KG1 (cell line): ENCODE results near the gene RPL38.
A peak's percentile ranks its signal among the peaks of the same experiment; 100 is the strongest.

Source experiments
- DNase-seq: peaks from one replicate; lab custom pipeline; 2025; lab: John Stamatoyannopoulos, UW

Gene RPL38

DNA sequence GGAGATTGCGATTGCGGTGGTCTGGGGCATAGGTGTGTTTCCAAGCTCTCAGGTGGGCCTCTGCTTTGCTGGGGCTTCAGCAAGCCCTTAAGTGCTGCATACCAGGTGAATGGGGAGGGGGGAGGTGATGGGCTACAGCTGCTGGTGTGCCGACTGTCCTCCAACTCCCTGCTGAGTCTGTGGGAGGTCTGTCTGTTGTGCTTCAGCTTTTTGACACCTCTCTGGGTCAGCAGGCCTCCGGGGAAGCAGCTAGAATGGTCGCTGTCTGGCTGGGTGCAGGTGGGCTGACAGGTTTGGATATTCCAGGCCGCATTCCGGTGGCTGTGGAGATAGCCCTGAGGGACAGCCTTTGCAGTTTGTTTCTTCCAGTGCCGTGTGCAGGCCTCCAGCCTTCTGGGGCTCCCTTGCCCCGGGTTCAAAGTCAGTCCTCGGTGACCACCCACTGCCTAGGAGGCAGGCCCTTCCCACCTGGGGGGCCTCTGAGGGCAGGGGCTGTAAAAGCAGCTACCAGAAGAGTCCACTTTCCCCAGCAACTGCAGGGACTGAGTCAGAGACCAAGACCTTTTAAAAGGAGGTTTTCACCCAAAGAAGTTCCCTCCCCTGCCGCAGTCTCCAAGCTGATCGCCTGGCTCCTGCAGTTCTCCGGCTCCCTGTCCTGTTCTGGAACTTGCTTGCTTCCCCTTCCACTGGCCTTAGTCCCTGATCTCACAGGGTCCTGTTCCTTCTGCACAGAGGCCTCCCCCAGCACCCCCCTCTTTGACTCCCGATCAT, 7.8 kb downstream of the RPL38 start:
- DNase-seq, result no peak

DNA sequence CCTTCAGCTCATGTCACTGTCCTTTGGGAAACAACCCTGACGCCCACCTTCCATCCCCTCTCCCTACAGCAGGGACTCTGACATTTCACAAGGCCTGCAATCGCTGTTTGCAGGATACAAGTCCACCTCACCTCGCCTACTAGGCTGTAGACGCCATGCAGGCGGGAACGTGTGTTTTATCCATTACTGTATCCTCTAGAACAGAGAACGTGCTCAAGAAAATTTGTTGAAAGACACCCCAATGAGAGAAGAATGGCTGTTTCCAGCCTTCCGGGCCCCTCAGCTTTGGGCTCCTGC, 8.4 kb downstream of the RPL38 start:
- DNase-seq, result no peak

DNA sequence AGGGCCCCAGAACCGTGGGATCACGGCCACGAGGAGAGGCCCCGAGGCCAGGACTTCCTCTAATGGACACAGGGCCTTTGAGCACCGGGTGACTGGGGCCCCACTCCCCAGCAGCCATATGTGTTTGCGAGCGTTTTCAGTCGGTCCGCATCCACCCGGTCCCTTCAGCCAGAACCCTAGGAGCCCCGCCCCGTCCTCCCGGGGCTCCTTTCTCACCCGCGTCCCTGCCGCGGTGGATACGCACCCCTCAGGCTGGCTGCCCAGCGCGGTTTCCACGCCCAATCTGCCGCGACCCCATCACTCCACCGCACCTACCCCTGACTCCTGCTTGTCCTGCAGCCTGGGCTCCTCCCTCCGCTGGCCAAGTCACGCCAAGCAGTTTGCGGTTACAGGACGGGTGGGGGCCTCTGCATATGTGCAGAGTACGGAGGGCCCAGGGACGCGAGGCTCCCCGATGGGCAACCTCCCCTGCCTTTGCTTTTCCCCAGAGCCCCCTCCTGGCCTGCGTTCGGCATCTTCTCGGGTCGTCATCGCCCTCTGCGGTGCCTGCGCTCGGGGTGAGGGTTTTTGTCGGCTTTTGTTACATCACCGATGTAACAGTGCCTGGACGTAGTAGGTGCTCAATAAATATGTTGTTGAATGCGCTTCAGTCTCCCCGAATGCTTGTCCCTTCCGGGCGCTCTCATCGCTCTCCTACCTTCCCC, 8.9 kb downstream of the RPL38 start:
- DNase-seq, result no peak

GRCh38 chr17:74212913-74213791, 9.7 kb downstream of the RPL38 start, which contains the start of gene TTYH2:
TTYH2 (plus strand) TSS chr17:74213571; CDS start chr17:74213588, 17 bp downstream.
- peak; percentile 55 for DNase-seq

GRCh38 chr17:74213861-74214391, 10.4 kb downstream of the RPL38 start:
- DNase-seq, result peak; percentile 11

GRCh38 chr17:74214484-74215341, 11.2 kb downstream of the RPL38 start:
- no peak for DNase-seq

DNA sequence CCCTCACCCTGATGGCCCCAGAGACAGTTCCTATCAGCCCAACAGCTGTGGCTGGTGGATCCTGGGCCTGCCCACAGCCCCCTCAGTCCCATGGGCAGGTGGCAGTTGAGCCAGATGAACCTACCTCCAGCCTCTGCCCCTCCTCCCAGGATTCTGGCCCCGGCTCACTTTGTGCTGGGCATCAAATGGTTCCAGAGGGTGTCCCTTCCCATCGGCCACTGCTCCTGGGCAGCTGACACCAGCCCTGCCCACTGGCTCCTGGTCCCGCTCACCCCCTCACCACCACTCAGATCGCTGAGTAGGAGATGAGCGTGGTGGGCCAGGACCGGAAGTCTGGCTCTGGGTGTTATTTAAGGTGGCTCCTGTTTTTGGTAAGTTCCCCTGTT, 11.9 kb downstream of the RPL38 start:
- DNase-seq, result no peak

DNA sequence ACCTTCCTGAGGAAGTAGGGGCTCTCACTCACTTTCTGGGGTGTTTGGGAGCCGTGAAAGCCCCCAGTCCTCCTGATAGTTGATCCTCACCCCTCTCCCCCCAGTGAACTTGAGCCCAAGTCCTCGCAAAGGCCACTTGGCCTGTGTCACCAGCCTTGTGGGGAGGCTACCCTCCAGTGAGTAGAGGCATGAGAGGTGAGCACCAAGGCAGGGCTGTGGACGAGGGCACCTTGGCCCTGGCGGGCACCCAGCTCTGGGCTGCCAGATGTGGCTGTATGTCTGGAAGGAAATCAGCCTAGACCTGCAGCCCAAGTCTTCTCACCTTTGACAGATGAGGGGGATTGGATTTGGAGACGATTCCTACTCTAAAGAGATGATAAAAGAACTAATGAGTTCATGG, 13.0 kb downstream of the RPL38 start:
- no peak for DNase-seq

DNA sequence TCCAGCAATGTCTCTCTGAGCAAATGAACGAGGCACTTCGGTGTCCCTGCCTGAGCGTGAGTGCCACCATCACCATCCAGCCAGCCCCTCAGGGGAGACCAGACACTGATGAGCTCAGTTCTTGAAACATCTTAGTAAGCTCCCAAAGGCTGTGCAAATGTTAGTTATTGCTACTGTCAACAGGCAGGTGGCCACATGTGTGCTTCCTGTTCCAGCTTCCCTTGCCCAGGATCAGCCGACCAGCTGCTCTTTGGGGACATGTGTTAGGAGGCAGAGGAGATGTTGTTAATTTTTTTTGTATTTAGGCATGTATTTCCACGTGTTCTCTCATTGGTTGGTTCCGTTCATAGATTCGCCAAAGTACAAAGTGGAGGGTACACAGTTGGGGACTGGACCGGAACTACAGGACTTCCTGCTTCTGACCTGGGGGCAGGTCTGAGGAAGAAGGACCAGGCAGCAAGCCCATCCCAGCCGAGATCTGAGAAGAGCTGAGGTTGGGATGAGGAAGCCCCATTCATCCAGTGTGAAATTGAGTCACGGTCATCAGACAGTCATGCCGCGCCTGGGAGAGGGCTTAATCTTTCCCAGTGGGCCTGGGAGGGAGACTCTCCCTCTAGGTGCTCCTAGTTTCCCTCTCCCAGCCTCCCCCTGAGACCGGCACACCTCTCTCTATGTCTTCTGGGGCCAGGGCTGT, 13.7 kb downstream of the RPL38 start:
- no peak for DNase-seq

GRCh38 chr17:74217888-74218287, 14.4 kb downstream of the RPL38 start:
- DNase-seq, result no peak

DNA sequence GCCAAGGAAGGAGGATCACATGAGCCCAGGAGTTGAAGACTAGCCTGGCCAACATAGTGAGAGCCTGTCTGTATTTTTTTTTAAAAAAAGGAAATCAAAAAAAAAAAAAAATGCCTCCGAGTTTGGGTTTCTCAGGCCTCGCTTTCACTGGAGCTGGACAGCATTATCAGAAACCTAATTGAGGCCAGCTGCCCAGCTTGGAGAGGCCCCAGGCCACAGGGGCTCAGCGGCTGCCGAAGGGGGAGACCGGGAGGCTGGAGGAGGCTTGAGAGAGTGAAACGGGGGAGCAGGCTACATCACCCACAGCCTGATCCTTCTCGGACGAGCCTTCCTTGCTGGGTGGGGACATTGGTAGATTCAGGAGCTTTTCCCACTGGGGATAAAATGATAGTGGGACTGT, 15.0 kb downstream of the RPL38 start:
- no peak for DNase-seq

DNA sequence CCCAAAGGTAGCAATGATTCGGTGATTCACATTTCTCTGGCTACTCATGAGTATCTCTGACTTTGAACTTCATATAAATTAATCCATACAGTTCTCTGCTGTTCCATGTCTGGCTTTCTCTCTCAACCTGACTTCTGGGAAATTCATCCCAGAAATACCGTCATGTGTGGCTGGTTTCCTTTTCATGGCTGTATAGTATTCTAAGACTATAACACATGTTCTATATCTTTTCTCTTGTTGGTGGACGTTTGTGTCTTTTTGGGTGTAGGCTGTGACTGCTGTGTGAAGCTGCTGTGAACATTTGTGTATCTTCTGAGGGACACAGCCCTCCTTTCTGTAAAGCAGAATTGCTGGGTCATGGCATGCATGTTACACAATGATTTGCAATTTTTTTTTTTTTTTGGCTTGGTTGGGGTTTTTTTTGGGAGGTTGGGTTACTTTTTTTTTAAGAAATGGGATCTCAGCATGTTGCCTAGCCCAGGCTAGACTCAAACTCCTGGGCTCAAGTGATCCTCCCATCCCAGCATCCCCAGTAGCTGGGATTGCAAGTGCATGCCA, 16.2 kb downstream of the RPL38 start:
- no peak for DNase-seq

DNA sequence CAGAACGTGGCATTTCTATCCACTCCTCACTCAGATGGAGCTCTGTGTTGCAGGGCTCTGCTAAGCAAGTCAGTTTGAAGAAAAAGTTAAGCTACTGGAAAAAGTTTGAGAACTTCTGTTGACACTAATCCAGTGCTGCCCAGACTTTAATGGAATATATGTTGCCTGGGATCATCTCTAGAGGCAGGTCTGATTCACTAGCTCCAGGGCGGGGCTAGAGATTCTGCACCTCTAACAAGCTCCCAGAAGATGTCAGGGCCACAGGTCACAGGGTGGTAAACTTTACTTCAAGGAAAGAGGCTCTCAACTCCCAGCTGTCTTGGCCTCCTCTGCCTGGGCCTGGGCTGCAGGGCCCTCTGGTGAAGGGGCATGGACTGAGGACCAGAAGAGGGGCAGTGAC, 16.7 kb downstream of the RPL38 start:
- DNase-seq, result no peak

DNA sequence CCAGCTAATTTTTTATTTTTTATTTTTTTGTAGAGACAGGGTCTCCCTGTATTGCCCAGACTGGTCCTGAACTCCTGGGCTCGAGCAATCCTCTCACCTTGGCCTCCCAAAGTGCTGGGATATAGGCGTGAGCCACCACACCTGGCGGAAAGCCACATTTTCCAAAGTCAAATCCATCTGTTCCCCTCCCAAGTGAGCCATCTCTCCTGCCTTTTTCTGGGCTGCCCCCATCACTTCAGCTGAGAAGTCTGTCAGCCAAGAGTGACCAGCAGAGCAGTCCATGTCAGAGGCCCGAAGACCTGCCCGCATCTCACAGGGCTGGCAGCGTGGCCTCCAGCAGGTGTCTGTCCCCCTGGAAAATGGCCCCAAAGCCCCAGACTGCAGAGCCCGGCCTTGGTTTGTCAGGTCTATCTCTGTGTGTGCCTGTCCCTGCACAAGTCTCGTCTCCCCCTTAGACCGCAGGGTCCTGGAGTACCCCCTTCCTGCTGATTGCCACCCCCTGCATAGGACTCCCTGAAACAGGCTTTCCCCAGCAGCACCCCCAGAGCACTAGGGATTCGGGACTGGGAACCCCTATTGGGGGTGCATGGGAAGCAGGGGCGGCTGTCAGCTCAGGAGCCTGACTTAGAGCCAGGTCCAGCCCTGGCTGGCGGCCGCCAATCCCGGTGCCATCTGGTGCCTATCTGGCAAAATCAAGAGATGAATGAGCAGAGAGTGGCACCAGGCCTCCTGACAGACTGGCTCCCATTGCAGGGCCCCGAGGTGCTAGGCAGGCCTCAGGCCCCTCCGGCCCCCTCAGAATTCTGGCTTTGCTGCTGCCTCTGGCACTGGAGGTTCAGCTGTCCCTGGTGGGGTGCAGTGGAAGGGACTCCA, 17.7 kb downstream of the RPL38 start:
- no peak for DNase-seq

GRCh38 chr17:74222399-74222798, 18.9 kb downstream of the RPL38 start:
- no peak for DNase-seq

DNA sequence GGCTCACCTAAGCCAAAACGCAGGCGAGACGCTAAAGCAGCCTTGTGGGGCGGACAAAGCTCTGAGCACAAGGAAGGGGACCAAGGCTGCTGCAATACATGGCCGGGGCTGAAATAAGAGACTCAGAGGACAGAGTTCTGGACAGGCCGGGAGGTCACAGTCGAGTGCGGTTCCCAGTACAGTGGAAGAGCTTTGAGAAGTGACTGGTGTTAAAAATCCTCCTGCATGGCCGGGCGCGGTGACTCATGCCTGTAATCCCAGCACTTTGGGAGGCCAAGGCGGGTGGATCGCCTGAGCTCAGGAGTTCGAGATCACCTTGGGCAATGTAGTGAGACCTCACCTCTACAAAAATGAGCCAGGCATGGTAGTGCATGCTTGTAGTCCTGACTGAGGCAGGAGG, 20.4 kb downstream of the RPL38 start:
- DNase-seq, result no peak

DNA sequence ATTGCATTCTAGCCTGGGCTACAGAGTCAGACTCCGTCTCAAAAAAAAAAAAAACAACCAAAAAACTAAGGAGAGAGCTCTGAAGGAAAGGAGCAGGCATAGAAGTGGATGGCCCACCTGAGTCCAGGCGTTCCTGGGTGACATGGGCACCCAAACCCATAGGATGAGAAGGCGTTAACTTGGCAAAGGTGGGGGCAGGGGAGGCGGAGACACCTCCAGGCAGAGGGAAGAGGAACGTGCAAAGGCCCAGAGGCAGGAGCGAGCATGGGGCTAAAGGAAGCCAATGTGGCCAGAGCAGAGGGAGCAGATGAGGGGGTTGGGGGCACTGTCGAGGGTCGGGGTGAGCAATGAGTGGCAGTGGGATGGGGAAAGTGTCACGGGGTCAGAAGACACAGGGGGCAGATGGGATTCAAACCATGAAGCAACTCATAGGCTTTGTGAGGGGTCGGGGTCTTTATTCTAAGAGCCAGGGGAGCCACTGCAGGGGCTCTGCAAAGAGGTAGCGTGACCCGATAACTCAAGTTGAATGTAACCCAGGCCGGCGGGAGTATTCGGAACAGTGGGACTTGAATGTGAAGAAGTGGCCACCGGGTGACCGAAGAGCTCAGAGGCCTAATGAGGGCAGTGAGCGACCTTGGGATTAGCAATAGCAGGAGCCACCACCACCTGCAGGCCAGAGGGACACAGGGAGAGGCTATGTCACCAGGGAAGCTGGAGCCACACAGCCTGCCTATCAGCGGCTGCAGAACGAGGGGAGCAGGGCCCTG, 21.7 kb downstream of the RPL38 start:
- no peak for DNase-seq

GRCh38 chr17:74226252-74226651, 22.8 kb downstream of the RPL38 start:
- no peak for DNase-seq
